Tongue (tissue), 2 donors: Measurements from ENCODE around the gene MAP3K20. TPM values are rescaled to one million over a fixed set of nuclear protein-coding genes. Genes with fewer than 3 reads are reported as not detected.
"Not testable (repeated sequence)": the region's sequence is repeated elsewhere in the genome, so short reads cannot be mapped to it uniquely, and the experiment has no call there.

ENCODE experiments used
- DNase-seq: peaks from one replicate; pipeline ENCODE4 v3.0.0-alpha.2; 2015
- total RNA-seq: library from RNA; depleted of rRNA; stranded (reverse); fragments of >200 nt; gene quantifications from one replicate; pipeline ENCODE4 v1.2.3, GENCODE V29; 2014

MAP3K20 gene
- total RNA-seq, 1 donor from 2014 or later: 305 TPM

- no peak for DNase-seq
These were observed 85.9 kb downstream of the MAP3K20 start for GRCh38 chr2:173161507-173161906.

GRCh38 chr2:173163357-173163756 lies 87.7 kb downstream of the MAP3K20 start:
- DNase-seq: not testable (repeated sequence)

GRCh38 chr2:173164396-173164795 lies 88.8 kb downstream of the MAP3K20 start:
- no peak for DNase-seq

- no peak for DNase-seq
These were observed 90.0 kb downstream of the MAP3K20 start for GRCh38 chr2:173165443-173166238.

GRCh38 chr2:173171321-173171720 lies 95.7 kb downstream of the MAP3K20 start:
- DNase-seq: no peak

- no peak for DNase-seq
These were observed 96.4 kb downstream of the MAP3K20 start for GRCh38 chr2:173171924-173172643.

GRCh38 chr2:173174339-173174738 lies 98.7 kb downstream of the MAP3K20 start:
- not testable (repeated sequence) for DNase-seq

GRCh38 chr2:173175222-173175621 lies 99.6 kb downstream of the MAP3K20 start:
- DNase-seq: no peak

GRCh38 chr2:173181982-173182381 lies 106.3 kb downstream of the MAP3K20 start:
- DNase-seq: no peak

GRCh38 chr2:173184031-173185004 lies 108.7 kb downstream of the MAP3K20 start:
- DNase-seq: no peak

GRCh38 chr2:173185437-173185836 lies 109.8 kb downstream of the MAP3K20 start:
- DNase-seq: no peak

GRCh38 chr2:173187941-173188788 lies 112.5 kb downstream of the MAP3K20 start:
- DNase-seq: no peak

- no peak for DNase-seq
These were observed 116.0 kb downstream of the MAP3K20 start for GRCh38 chr2:173191601-173192000.

GRCh38 chr2:173192071-173192470 lies 116.4 kb downstream of the MAP3K20 start:
- DNase-seq: no peak

- no peak for DNase-seq
These were observed 118.3 kb downstream of the MAP3K20 start for GRCh38 chr2:173193925-173194324.

- no peak for DNase-seq
These were observed 119.5 kb downstream of the MAP3K20 start for GRCh38 chr2:173195100-173195499.

- DNase-seq: no peak
These were observed 120.4 kb downstream of the MAP3K20 start for GRCh38 chr2:173196080-173196479.

GRCh38 chr2:173196638-173197037 lies 121.0 kb downstream of the MAP3K20 start:
- no peak for DNase-seq

- DNase-seq: no peak
These were observed 122.7 kb downstream of the MAP3K20 start for GRCh38 chr2:173198327-173198726.

- DNase-seq: no peak
These were observed 123.6 kb downstream of the MAP3K20 start for GRCh38 chr2:173199294-173199693.

- DNase-seq: no peak
These were observed 126.9 kb downstream of the MAP3K20 start for GRCh38 chr2:173202570-173202969.
